HCT116 (cell line): Measurements from ENCODE around the gene SYT7. TPM values are rescaled to one million over a fixed set of nuclear protein-coding genes. Genes with fewer than 3 reads are reported as not detected.

Source experiments
- ATAC-seq: fragments of 200-7000 bp; cut with Tn5 transposase; 2 replicates; pipeline ENCODE4 v1.9.1; 2020; ENCODE audit warnings: mild to moderate bottlenecking, moderate library complexity
- BruUV-seq: library from RNA; stranded (reverse); fragments of 400-500 nt; replicated peaks from 2 replicates; lab custom pipeline; 2021; lab: Mats Ljungman, UMichigan
- CTCF ChIA-PET: fragments of 300-600 bp; sonication (Branson Sonifier 250); formaldehyde crosslinking; loops from one replicate; lab custom pipeline; 2021; ENCODE audit warnings: antibody characterized with exemption; lab: Charles Lee
- POLR2A ChIA-PET: fragments of 300-600, 350-600 bp; sonication (Branson Sonifier 250); formaldehyde crosslinking; loops from one replicate; lab custom pipeline; 2021; ENCODE audit warnings: antibody characterized with exemption; lab: Charles Lee
- RAD21 ChIA-PET, 2 experiments: fragments of 300-600 bp; sonication (Branson Sonifier 250); formaldehyde crosslinking; loops; one replicate each; lab custom pipeline; 2023; ENCODE audit warnings: low total read pairs in 2 of 2; ENCODE audit not compliant: uncharacterized antibody in 2 of 2, unreplicated experiment in 2 of 2, low non-redundant PET in 1 of 2; lab: Charles Lee
- DNase-seq: peaks from one replicate; pipeline ENCODE4 v3.0.0-alpha.2; 2010; ENCODE audit warnings: low read depth, low spot score
- H2AFZ ChIP-seq: fragments of 200-600 bp; shearing (Covaris generic), sonication (generic); 2 replicates; pipeline ENCODE4 v1.6.1; 2017; ENCODE audit warnings: low read depth, mixed run types, mixed read lengths, antibody characterized with exemption, low read length; ENCODE audit not compliant: poor library complexity, severe bottlenecking
- H3K27ac ChIP-seq: 2 replicates; pipeline ENCODE4 v1.5.1; 2012; ENCODE audit warnings: low read depth, low read length
- H3K27me3 ChIP-seq: fragments of 200-600 bp; sonication (generic); 2 replicates; pipeline ENCODE4 v1.6.1; 2016; ENCODE audit warnings: mixed run types, low read length, mixed read lengths; ENCODE audit not compliant: insufficient read depth
- H3K36me3 ChIP-seq, 2 experiments: fragments of 200-500 bp in 1 of 2; fragments of 200-600 bp in 1 of 2; sonication (Bioruptor generic) in 1 of 2; sonication (generic) in 1 of 2; 2 replicates each; pipeline versions ENCODE4 v1.5.1 to v1.6.1; 2014 to 2016; ENCODE audit warnings: low read length in 2 of 2, inconsistent platforms in 1 of 2, mixed read lengths in 1 of 2, mixed run types in 1 of 2; ENCODE audit not compliant: insufficient read depth in 2 of 2, control insufficient read depth in 1 of 2
- H3K4me1 ChIP-seq, 2 experiments: fragments of 200-600 bp in 1 of 2; sonication (generic) in 1 of 2; 2 replicates each; pipeline versions ENCODE4 v1.5.1 to v1.6.1; 2012 to 2017; ENCODE audit warnings: low read length in 2 of 2, inconsistent platforms in 1 of 2, mild to moderate bottlenecking in 1 of 2, mixed read lengths in 1 of 2, mixed run types in 1 of 2, moderate library complexity in 1 of 2; ENCODE audit not compliant: insufficient read depth in 2 of 2, control insufficient read depth in 1 of 2
- H3K4me2 ChIP-seq: fragments of 200-600 bp; sonication (generic); 2 replicates; pipeline ENCODE4 v1.6.1; 2017; ENCODE audit warnings: mixed run types, low read length, mixed read lengths
- H3K4me3 ChIP-seq, 2 experiments: fragments of 200-600 bp in 1 of 2; sonication (generic) in 1 of 2; replicated peaks in 1 of 2; 2 replicates each; pipeline ENCODE4 v1.5.1; 2011 to 2016; ENCODE audit warnings: low read length in 2 of 2, control low read depth in 1 of 2, low read depth in 1 of 2, mild to moderate bottlenecking in 1 of 2, mixed read lengths in 1 of 2, mixed run types in 1 of 2
- H3K79me2 ChIP-seq: fragments of 200-600 bp; sonication (generic); 2 replicates; pipeline ENCODE4 v1.6.1; 2017; ENCODE audit warnings: mild to moderate bottlenecking, mixed run types, low read length, moderate library complexity, mixed read lengths; ENCODE audit not compliant: insufficient read depth
- H3K9ac ChIP-seq: fragments of 200-600 bp; sonication (generic); 2 replicates; pipeline ENCODE4 v1.6.1; 2016; ENCODE audit warnings: low read length, mixed read lengths
- H3K9me2 ChIP-seq: fragments of 200-600 bp; sonication (generic), shearing (Covaris generic); 2 replicates; pipeline ENCODE4 v1.6.1; 2017; ENCODE audit warnings: mixed run types, mild to moderate bottlenecking, moderate library complexity; ENCODE audit not compliant: insufficient read depth
- H3K9me3 ChIP-seq, 2 experiments: fragments of 200-500 bp in 1 of 2; fragments of 200-600 bp in 1 of 2; sonication (Bioruptor generic) in 1 of 2; sonication (generic) in 1 of 2; 2 replicates each; pipeline ENCODE4 v1.6.1; 2014 to 2017; ENCODE audit warnings: low read length in 2 of 2, mixed read lengths in 2 of 2, inconsistent platforms in 1 of 2, low read depth in 1 of 2, mild to moderate bottlenecking in 1 of 2, mixed run types in 1 of 2, moderate library complexity in 1 of 2; ENCODE audit not compliant: control insufficient read depth in 1 of 2, insufficient read depth in 1 of 2
- H4K20me1 ChIP-seq: fragments of 200-600 bp; sonication (generic), shearing (Covaris generic); 2 replicates; pipeline ENCODE4 v1.6.1; 2017; ENCODE audit warnings: mixed run types, mild to moderate bottlenecking, moderate library complexity; ENCODE audit not compliant: insufficient read depth
- CBX3 ChIP-seq: IDR thresholded peaks from 2 replicates; pipeline ENCODE4 v1.6.1; 2012; ENCODE audit warnings: low read depth
- EGR1 ChIP-seq: IDR thresholded peaks from 2 replicates; pipeline ENCODE4 v1.6.1; 2012; ENCODE audit warnings: low read depth
- ELF1 ChIP-seq: IDR thresholded peaks from 2 replicates; pipeline ENCODE4 v1.6.1; 2012; ENCODE audit warnings: low read depth, borderline replicate concordance
- EZH2 ChIP-seq: fragments of 200-600 bp; sonication (generic); IDR thresholded peaks from 2 replicates; pipeline ENCODE4 v1.6.1; 2017; ENCODE audit warnings: antibody characterized with exemption, mixed run types
- EZH2phosphoT487 ChIP-seq: fragments of 200-600 bp; IDR thresholded peaks from 2 replicates; pipeline ENCODE4 v1.6.1; 2018; ENCODE audit warnings: antibody characterized with exemption, borderline replicate concordance
- FOSL1 ChIP-seq: IDR thresholded peaks from 2 replicates; pipeline ENCODE4 v1.6.1; 2012; ENCODE audit warnings: low read depth
- JUND ChIP-seq: IDR thresholded peaks from 2 replicates; pipeline ENCODE4 v1.6.1; 2012
- MAX ChIP-seq: IDR thresholded peaks from 2 replicates; pipeline ENCODE4 v1.6.1; 2012
- POLR2A ChIP-seq: IDR thresholded peaks from 2 replicates; pipeline ENCODE4 v1.7.0; 2011; ENCODE audit warnings: borderline replicate concordance; ENCODE audit not compliant: insufficient read depth, insufficient read length; ENCODE audit errors: extremely low read depth
- POLR2AphosphoS5 ChIP-seq: IDR thresholded peaks from 2 replicates; pipeline ENCODE4 v1.6.1; 2011; ENCODE audit warnings: mild to moderate bottlenecking, low read depth, low read length, moderate library complexity
- REST ChIP-seq: IDR thresholded peaks from 2 replicates; pipeline ENCODE4 v1.6.1; 2012; ENCODE audit warnings: low read depth
- SIN3A ChIP-seq: IDR thresholded peaks from 2 replicates; pipeline ENCODE4 v1.6.1; 2012; ENCODE audit warnings: low read depth
- SRF ChIP-seq: IDR thresholded peaks from 2 replicates; pipeline ENCODE4 v1.6.1; 2012; ENCODE audit warnings: low read depth
- TCF7L2 ChIP-seq: IDR thresholded peaks from 2 replicates; pipeline ENCODE4 v1.7.0; 2011; ENCODE audit warnings: borderline replicate concordance, inconsistent platforms; ENCODE audit not compliant: insufficient read depth, insufficient read length; ENCODE audit errors: extremely low read depth
- YY1 ChIP-seq: IDR thresholded peaks from 2 replicates; pipeline ENCODE4 v1.6.1; 2011; ENCODE audit warnings: low read length, low read depth, moderate library complexity, mild to moderate bottlenecking; ENCODE audit not compliant: insufficient replicate concordance; ENCODE audit errors: extremely low read depth
- ZFX ChIP-seq: fragments of 450-650 bp; IDR thresholded peaks from 2 replicates; pipeline ENCODE4 v1.6.1; 2017
- ZNF274 ChIP-seq: fragments of 200-500 bp; sonication (Bioruptor generic); IDR thresholded peaks from 2 replicates; pipeline ENCODE4 v1.6.1; 2014; ENCODE audit warnings: mild to moderate bottlenecking, low read depth, low read length, inconsistent platforms
- intact Hi-C: fragments of 100-400 bp; cut with micrococcal nuclease; formaldehyde crosslinking; loops from 2 replicates; pipeline ENCODE4 v1.10.0; 2022
- total RNA-seq: library from RNA; stranded (reverse); gene quantifications from one replicate; pipeline ENCODE4 v1.2.1, GENCODE V29; 2021; ENCODE audit not compliant: unreplicated experiment
- TF ChIP-seq, protein P1 (sequence below), 3 experiments: fragments of 200-600 bp in 1 of 3; sonication (generic) in 1 of 3; IDR thresholded peaks in 2 of 3; conservative IDR thresholded peaks in 1 of 3; 2 replicates each; pipeline ENCODE4 v1.5.1; 2012 to 2017; ENCODE audit warnings: low read depth in 2 of 3, low read length in 2 of 3, antibody characterized with exemption in 1 of 3, borderline replicate concordance in 1 of 3, control low read depth in 1 of 3, mild to moderate bottlenecking in 1 of 3, mixed read lengths in 1 of 3, mixed run types in 1 of 3, moderate library complexity in 1 of 3; ENCODE audit not compliant: insufficient read depth in 1 of 3
- TF ChIP-seq, protein P2 (sequence below): IDR thresholded peaks from 2 replicates; pipeline ENCODE4 v1.6.1; 2012
- TF ChIP-seq, protein P3 (sequence below): IDR thresholded peaks from 2 replicates; pipeline ENCODE4 v1.6.1; 2011; ENCODE audit warnings: mild to moderate bottlenecking, low read length, moderate library complexity; ENCODE audit not compliant: insufficient replicate concordance; ENCODE audit errors: extremely low read depth

The SYT7 gene
- total RNA-seq, 1 experiment from 2014 or later: 27.4 TPM

- Histone ChIP-seq H3K4me3 (no peak overlapping the region), H4K20me1 (no peaks in the 10 kb centered on the region), H3K27ac (no peak overlapping the region), H3K27me3 (no peaks in the 10 kb centered on the region), H3K9ac (no peak overlapping the region), H3K4me2 (no peak overlapping the region), H3K9me2 (no peaks in the 10 kb centered on the region), H3K4me1 (peaks cover 14 to 20% of the 10 kb centered on the region in 2 experiments; a peak in 2 of 4 replicates), H3K79me2 (no peaks in the 10 kb centered on the region), H2AFZ (no peak overlapping the region), H3K36me3 (no peaks in the 10 kb centered on the region), H3K9me3 (no peaks in the 10 kb centered on the region)
- POLR2A ChIA-PET: no interaction called here
- CTCF ChIA-PET: no interaction called here
- no peak for DNase-seq
- RAD21 ChIA-PET: no interaction called here
- ATAC-seq: no peak
- no TSS peak for BruUV-seq
- TF ChIP-seq FOSL1 (no peak), EZH2phosphoT487 (no peak), ZNF274 (no peak), JUND (no peak), SRF (no peak), SIN3A (no peak), MAX (no peak), ELF1 (no peak), POLR2AphosphoS5 (no peak), YY1 (no peak), EZH2 (no peak), ZFX (no peak), POLR2A (no peak), REST (no peak), EGR1 (no peak), TCF7L2 (no peak), CBX3 (no peak)
- TF ChIP-seq, protein P1, sequence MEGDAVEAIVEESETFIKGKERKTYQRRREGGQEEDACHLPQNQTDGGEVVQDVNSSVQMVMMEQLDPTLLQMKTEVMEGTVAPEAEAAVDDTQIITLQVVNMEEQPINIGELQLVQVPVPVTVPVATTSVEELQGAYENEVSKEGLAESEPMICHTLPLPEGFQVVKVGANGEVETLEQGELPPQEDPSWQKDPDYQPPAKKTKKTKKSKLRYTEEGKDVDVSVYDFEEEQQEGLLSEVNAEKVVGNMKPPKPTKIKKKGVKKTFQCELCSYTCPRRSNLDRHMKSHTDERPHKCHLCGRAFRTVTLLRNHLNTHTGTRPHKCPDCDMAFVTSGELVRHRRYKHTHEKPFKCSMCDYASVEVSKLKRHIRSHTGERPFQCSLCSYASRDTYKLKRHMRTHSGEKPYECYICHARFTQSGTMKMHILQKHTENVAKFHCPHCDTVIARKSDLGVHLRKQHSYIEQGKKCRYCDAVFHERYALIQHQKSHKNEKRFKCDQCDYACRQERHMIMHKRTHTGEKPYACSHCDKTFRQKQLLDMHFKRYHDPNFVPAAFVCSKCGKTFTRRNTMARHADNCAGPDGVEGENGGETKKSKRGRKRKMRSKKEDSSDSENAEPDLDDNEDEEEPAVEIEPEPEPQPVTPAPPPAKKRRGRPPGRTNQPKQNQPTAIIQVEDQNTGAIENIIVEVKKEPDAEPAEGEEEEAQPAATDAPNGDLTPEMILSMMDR (IDR thresholded peaks at IDR 0.05 in 2 of 3, conservative IDR thresholded peaks at IDR 0.05 in 1 of 3; ENCODE audit: borderline replicate concordance in 1 of 3, insufficient read depth in 1 of 3, low read depth in 2 of 3, low read length in 2 of 3): no peak
- TF ChIP-seq, protein P2, sequence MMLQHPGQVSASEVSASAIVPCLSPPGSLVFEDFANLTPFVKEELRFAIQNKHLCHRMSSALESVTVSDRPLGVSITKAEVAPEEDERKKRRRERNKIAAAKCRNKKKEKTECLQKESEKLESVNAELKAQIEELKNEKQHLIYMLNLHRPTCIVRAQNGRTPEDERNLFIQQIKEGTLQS: no peak
- TF ChIP-seq, protein P3, sequence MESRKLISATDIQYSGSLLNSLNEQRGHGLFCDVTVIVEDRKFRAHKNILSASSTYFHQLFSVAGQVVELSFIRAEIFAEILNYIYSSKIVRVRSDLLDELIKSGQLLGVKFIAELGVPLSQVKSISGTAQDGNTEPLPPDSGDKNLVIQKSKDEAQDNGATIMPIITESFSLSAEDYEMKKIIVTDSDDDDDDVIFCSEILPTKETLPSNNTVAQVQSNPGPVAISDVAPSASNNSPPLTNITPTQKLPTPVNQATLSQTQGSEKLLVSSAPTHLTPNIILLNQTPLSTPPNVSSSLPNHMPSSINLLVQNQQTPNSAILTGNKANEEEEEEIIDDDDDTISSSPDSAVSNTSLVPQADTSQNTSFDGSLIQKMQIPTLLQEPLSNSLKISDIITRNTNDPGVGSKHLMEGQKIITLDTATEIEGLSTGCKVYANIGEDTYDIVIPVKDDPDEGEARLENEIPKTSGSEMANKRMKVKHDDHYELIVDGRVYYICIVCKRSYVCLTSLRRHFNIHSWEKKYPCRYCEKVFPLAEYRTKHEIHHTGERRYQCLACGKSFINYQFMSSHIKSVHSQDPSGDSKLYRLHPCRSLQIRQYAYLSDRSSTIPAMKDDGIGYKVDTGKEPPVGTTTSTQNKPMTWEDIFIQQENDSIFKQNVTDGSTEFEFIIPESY: no peak
- intact Hi-C loops: no loop called here
Measured at GRCh38 chr11:61611309-61611708, 30.4 kb upstream of the SYT7 start.
